ENCODE results near the gene ZNF444.

DNA sequence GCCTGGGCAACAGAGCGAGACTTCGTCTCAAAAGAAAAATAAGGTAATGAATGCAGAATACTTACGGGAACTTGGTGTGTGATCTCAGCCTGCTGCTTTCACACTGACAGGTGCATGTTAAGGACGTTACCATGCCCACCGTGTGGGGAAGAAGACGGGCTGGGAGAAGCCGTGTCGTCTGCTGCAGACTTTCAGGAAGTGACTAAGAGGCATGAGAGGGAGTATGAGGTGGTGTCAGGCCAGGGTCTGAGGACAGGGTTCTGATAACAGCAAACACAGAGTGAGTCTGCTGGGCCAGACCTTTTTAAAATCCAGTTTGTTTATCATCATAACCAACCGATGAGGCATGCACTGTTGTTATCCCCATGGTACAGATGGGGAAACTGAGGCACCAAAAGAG, 21.2 kb downstream of the ZNF444 start:
- TF ChIP-seq, protein P1, sequence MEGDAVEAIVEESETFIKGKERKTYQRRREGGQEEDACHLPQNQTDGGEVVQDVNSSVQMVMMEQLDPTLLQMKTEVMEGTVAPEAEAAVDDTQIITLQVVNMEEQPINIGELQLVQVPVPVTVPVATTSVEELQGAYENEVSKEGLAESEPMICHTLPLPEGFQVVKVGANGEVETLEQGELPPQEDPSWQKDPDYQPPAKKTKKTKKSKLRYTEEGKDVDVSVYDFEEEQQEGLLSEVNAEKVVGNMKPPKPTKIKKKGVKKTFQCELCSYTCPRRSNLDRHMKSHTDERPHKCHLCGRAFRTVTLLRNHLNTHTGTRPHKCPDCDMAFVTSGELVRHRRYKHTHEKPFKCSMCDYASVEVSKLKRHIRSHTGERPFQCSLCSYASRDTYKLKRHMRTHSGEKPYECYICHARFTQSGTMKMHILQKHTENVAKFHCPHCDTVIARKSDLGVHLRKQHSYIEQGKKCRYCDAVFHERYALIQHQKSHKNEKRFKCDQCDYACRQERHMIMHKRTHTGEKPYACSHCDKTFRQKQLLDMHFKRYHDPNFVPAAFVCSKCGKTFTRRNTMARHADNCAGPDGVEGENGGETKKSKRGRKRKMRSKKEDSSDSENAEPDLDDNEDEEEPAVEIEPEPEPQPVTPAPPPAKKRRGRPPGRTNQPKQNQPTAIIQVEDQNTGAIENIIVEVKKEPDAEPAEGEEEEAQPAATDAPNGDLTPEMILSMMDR (IDR thresholded peaks at IDR 0.05) = no peak
- TF ChIP-seq POLR2AphosphoS5 (IDR thresholded peaks at IDR 0.05) (no peak), POLR2A (IDR thresholded peaks at IDR 0.05; ENCODE audit: low read depth) (no peak)

Measured in esophagus muscularis mucosa (tissue), 3 donors.